ENCODE data around the gene CST1.

- no peak for TF ChIP-seq GATA2 (IDR thresholded peaks at IDR 0.05; ENCODE audit: low read depth, low read length)
- no peak for TF ChIP-seq GATA3 (IDR thresholded peaks at IDR 0.05; ENCODE audit: low read depth, low read length)
These were observed 44.1 kb upstream of the CST1 start for GRCh38 chr20:23794841-23795240.

Data from SH-SY5Y (cell line).